Nephron progenitor cell (in vitro differentiated cells): ENCODE measurements around the gene ANKLE1.

Experiments
- DNase-seq: peaks from one replicate; pipeline ENCODE4 v3.0.0; 2021
- H3K27ac Mint-ChIP-seq: 2 replicates; pipeline ENCODE4 v1.8.0; 2021; ENCODE audit warnings: mild to moderate bottlenecking, moderate library complexity, mixed read lengths
- H3K27me3 Mint-ChIP-seq: 2 replicates; pipeline ENCODE4 v1.8.0; 2021; ENCODE audit warnings: mild to moderate bottlenecking, low read depth, mixed read lengths; ENCODE audit not compliant: poor library complexity
- H3K36me3 Mint-ChIP-seq: 2 replicates; pipeline ENCODE4 v1.8.0; 2021; ENCODE audit warnings: low read depth, mixed read lengths
- H3K4me1 Mint-ChIP-seq: 2 replicates; pipeline ENCODE4 v1.8.0; 2021; ENCODE audit warnings: mixed read lengths
- H3K4me3 Mint-ChIP-seq: 2 replicates; pipeline ENCODE4 v1.8.0; 2021; ENCODE audit warnings: mild to moderate bottlenecking, moderate library complexity, mixed read lengths
- H3K9me3 Mint-ChIP-seq: 2 replicates; pipeline ENCODE4 v1.8.0; 2021; ENCODE audit warnings: mild to moderate bottlenecking, moderate library complexity, mixed read lengths
- TF ChIP-seq, protein P1 (sequence below): fragments of 200-600 bp; sonication (generic); IDR thresholded peaks from 2 replicates; pipeline ENCODE4 v1.5.0; 2021; ENCODE audit warnings: antibody characterized with exemption

The ANKLE1 gene

DNA sequence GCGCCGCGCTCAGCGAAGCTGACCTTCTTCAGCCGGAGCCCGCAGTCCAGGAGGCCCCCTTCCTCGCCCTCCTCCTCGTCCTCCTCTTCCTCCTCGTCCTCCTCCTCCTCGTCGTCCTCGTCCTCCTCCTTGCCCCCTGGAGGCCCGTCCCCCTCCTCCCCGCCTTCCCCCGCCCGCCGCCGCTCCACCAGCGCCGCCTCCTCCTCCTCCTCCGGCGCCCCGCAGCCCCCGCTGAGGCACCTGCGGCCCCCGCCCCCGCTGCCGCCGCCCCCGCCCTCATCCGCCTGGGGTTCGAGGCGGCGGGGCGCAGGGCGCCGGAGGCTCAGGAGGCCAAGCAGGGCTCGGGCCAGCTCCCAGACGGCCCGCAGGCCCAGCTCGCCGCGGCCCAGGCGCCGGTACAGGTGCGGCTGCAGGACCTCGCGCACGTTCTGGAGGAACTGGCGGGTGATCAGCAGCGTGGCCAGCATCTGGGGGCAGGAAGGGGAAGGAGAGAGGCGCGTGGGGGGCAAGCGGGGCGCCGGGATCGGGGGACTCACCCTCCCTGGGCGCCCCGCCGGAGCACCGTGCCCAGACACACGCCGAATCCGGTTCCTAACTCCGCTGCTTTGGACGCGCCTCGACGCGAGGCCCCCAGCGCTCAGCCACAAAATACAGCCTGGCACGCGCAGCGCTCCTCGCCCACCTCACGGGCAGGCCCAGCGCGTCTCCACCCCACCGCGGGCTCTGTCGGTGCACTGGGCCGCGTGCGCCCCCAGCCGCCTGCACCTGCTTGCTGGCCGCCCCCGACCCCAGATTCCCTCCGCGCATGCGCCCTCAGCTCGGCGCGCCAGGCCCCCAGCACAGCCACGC is 47.0 kb downstream of the ANKLE1 start:
- Mint-ChIP-seq H3K27me3 (peaks cover 31% of the 10 kb centered on the region), H3K4me1 (peaks cover 35% of the 10 kb centered on the region), H3K9me3 (no peaks in the 10 kb centered on the region), H3K36me3 (peaks cover 31% of the 10 kb centered on the region), H3K27ac (no peak overlapping the region), H3K4me3 (peak overlapping the region; percentile 64)
- TF ChIP-seq, protein P1, sequence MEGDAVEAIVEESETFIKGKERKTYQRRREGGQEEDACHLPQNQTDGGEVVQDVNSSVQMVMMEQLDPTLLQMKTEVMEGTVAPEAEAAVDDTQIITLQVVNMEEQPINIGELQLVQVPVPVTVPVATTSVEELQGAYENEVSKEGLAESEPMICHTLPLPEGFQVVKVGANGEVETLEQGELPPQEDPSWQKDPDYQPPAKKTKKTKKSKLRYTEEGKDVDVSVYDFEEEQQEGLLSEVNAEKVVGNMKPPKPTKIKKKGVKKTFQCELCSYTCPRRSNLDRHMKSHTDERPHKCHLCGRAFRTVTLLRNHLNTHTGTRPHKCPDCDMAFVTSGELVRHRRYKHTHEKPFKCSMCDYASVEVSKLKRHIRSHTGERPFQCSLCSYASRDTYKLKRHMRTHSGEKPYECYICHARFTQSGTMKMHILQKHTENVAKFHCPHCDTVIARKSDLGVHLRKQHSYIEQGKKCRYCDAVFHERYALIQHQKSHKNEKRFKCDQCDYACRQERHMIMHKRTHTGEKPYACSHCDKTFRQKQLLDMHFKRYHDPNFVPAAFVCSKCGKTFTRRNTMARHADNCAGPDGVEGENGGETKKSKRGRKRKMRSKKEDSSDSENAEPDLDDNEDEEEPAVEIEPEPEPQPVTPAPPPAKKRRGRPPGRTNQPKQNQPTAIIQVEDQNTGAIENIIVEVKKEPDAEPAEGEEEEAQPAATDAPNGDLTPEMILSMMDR: no peak
- peak; percentile 57 for DNase-seq

DNA sequence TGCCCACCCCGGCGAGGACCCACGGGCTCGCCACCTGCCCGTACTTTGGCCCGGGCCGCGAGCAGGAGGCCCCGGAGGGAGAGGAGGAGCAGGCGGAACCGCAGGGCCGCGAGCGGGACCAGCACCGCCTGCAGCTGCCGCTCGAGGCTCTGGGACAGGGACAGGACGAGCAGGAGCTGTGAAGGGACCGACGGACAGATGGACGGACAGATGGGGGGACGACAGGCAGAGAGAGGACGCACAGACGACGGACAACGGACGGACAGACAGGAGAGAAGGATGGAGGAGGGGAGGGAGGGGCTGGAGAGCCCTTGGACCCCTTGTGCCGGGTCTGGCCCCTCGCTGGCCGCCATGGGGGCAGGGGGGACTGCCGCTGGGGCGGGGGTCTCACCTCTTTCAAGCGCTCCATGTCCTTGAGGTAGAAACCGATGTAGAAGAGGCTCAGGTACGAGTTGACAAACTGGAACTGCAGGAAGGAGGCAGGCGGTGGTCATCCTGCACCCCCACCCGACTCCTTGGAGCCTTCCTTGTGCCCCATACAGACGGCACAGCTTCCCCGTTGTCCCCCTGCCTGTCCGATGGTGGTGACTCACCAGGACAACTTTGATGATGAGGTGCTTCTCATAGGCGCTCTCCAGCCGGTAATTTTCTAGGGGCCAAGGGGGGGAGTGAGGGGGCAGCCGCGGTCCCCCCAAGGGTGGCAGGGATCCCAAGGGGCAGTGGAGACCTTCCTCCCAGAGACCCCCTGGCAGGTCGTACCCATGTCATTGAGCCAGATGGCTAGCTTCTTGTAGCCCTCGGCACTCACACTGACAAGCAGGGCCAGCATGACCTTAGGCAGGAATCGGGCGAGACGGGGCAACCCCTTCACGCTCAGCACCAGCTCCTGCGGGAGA is 47.9 kb downstream of the ANKLE1 start:
- peaks cover 39% of the 10 kb centered on the region for H3K4me1 Mint-ChIP-seq
- H3K4me3 Mint-ChIP-seq: peak overlapping the region; percentile 47
- no peak overlapping the region for H3K27ac Mint-ChIP-seq
- H3K27me3 Mint-ChIP-seq: peaks cover 31% of the 10 kb centered on the region
- H3K36me3 Mint-ChIP-seq: peaks cover 31% of the 10 kb centered on the region
- no peaks in the 10 kb centered on the region for H3K9me3 Mint-ChIP-seq
- no peak for DNase-seq
- TF ChIP-seq, protein P1: no peak

DNA sequence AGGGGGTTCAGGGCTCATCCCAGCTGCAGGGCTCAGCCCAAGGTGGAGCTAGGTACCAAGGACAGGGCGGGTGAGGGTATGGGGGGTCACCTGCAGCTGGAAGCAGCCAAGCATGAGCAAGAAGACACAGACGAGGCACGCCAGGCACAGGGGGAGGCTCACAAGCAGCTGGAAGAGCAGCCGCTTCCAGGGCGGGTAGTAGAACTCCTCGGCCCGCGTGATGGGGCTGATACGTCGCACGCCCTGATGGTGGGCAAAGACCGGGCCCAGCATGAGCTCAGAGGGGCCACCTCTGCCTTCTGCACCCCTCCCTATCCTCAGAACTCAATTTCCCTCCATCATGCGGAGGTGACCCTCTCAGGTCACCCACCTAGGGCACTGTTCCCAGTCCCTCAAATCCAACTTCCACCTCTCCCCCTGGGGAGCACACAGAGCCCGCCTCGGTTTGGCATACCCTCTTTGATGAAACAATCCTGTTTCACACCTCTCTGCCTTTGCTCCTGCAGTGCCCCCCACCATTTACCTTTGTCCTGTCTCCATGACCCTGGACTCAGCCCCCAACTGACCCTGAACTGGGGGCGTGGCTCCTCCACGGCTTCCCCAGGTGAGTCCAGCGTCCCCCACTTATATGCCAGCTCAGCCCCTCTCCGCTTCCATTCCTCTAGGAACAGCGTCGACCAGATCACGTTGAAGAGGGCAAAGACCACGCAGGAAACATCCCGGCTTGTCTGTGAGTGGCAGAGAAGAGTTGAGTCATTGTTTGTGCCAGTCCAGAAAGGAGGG is 48.8 kb downstream of the ANKLE1 start:
- Mint-ChIP-seq H3K4me1 (peaks cover 47% of the 10 kb centered on the region), H3K27ac (no peak overlapping the region), H3K27me3 (peaks cover 31% of the 10 kb centered on the region), H3K4me3 (peak overlapping the region; percentile 60), H3K9me3 (no peaks in the 10 kb centered on the region), H3K36me3 (peaks cover 31% of the 10 kb centered on the region)
- TF ChIP-seq, protein P1: no peak
- DNase-seq: no peak

DNA sequence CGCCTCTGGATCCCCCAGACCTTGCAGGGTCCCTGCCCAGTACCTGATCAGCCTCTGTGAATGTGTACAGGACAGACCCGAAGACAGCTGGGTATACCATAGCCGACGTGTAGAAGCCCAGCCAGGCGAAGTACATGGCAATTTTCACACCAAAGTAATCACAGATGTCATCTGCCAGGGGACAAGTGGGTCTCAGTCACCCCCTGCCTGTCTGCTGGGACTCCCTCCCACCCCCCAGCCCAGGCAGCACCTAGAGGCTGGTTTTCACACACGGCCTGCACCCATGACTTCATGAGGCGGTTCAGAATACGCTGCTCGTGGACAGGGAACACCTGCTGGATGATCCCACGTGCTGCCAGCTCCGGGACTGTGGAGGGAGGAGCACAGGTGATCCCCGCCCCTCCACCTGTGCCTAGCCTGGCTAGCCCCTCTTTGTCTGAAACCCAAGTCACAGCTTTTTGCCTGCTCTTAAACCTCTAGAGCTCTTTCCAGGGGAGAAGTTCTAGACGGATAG is 49.4 kb downstream of the ANKLE1 start:
- Mint-ChIP-seq H3K36me3 (peaks cover 31% of the 10 kb centered on the region), H3K9me3 (no peaks in the 10 kb centered on the region), H3K27me3 (peaks cover 30% of the 10 kb centered on the region), H3K4me1 (peaks cover 47% of the 10 kb centered on the region), H3K4me3 (peak overlapping the region; percentile 12), H3K27ac (no peak overlapping the region)
- no peak for DNase-seq
- TF ChIP-seq, protein P1: no peak

DNA sequence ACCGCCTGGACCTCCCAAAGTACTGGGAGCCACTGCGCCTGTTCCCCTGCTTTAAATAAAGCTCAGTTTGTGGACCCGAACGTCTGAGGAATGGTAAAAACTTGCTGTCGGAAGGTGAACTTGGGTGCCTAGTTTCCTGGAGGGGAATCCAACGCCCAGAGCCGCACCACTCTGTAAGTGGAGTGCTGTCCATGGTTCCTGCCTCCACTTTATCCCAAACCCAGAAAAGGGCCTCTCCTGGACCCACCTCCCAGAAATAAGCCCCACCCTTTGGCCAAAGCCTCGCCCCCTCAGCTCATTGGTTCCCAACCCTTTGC is 50.6 kb downstream of the ANKLE1 start:
- Mint-ChIP-seq H3K27ac (no peak overlapping the region), H3K9me3 (no peaks in the 10 kb centered on the region), H3K36me3 (peaks cover 31% of the 10 kb centered on the region), H3K4me3 (no peak overlapping the region), H3K4me1 (peaks cover 43% of the 10 kb centered on the region), H3K27me3 (peaks cover 28% of the 10 kb centered on the region)
- TF ChIP-seq, protein P1: no peak
- DNase-seq: no peak
